NK-92 treated with Interleukin-12 subunit alpha and Interleukin-12 subunit beta, amount 100 ng/mL, for 24 hours (cell line): Measurements from ENCODE around the gene ZFP14.
"Not testable (repeated sequence)": the region's sequence is repeated elsewhere in the genome, so short reads cannot be mapped to it uniquely, and the experiment has no call there.

Experiments used
- DNase-seq: peaks from one replicate; lab custom pipeline; 2025; lab: John Stamatoyannopoulos, UW

The ZFP14 gene

GRCh38 chr19:36330216-36330615 is 48.8 kb downstream of the ZFP14 start:
- no peak for DNase-seq

- not testable (repeated sequence) for DNase-seq
Observed at GRCh38 chr19:36329534-36329933, 49.5 kb downstream of the ZFP14 start.

- DNase-seq, result not testable (repeated sequence)
Observed at GRCh38 chr19:36326649-36327048, 52.4 kb downstream of the ZFP14 start.

- not testable (repeated sequence) for DNase-seq
Observed at GRCh38 chr19:36315164-36315563, 63.8 kb downstream of the ZFP14 start.

GRCh38 chr19:36314053-36314452 is 64.9 kb downstream of the ZFP14 start:
- DNase-seq, result not testable (repeated sequence)

- DNase-seq, result not testable (repeated sequence)
Observed at GRCh38 chr19:36311098-36311760, 67.8 kb downstream of the ZFP14 start.

- not testable (repeated sequence) for DNase-seq
Observed at GRCh38 chr19:36310416-36310990, 68.5 kb downstream of the ZFP14 start.

- not testable (repeated sequence) for DNase-seq
Observed at GRCh38 chr19:36309759-36310158, 69.2 kb downstream of the ZFP14 start.

GRCh38 chr19:36309309-36309708 is 69.7 kb downstream of the ZFP14 start:
- not testable (repeated sequence) for DNase-seq

- not testable (repeated sequence) for DNase-seq
Observed at GRCh38 chr19:36292317-36292716, 86.7 kb downstream of the ZFP14 start.
